Measurements from ENCODE around the gene PLCH1. TPM values are rescaled to one million over a fixed set of nuclear protein-coding genes. Genes with fewer than 3 reads are reported as not detected.

Gene PLCH1
- total and polyA plus RNA-seq, 9 of the 15 experiments (the other 6 are each of a cell fraction or from before 2014, with no cell fraction given) = 0.17 to 0.62 (median 0.40) TPM

- WGBS (ENCODE audit: insufficient coverage, low coverage, missing lambda C conversion rate) = 2% methylated on average over 4 of the region's 4 CpGs
- ChIA-PET CTCF (ENCODE audit: low intra/inter-chr PET ratio) (no interaction called here), POLR2A (no interaction called here)
- ATAC-seq (no peak), DNase-seq (ENCODE audit: extremely low read depth in 1 of 4, low spot score in 3 of 4) (no peak), FAIRE-seq (no peak)
- BruUV-seq (replicated peaks) = no TSS peak
- H3K27me3 ChIP-seq (ENCODE audit: control insufficient read depth in 2 of 2, insufficient read depth in 2 of 2, low read length in 2 of 2) = peaks cover 0 to 3% of the 10 kb centered on the region in 2 experiments; a peak in 2 of 5 replicates
- intact Hi-C loops (cut with micrococcal nuclease) (no loop called here), in situ Hi-C loops (cut with MboI) (no loop called here)
- H3K79me2 ChIP-seq (ENCODE audit: control insufficient read depth, insufficient read depth, low read length) = no peaks in the 10 kb centered on the region
- no peaks in the 10 kb centered on the region for H3K9me1 ChIP-seq (ENCODE audit: control insufficient read depth, insufficient read depth, low read length)
- no peak overlapping the region for H3K27ac ChIP-seq (ENCODE audit: extremely low read depth, low read depth, low read length)
- H3K4me3 ChIP-seq = no peak overlapping the region
- no peak overlapping the region for H3K4me2 ChIP-seq (ENCODE audit: insufficient read depth, low read length)
- no peak overlapping the region for H3K9ac ChIP-seq (ENCODE audit: insufficient read depth in 1 of 2, low read depth in 2 of 2, low read length in 2 of 2)
- H3K4me1 ChIP-seq (replicated peaks in 1 of 2; ENCODE audit: control insufficient read depth in 2 of 2, insufficient read depth in 2 of 2, low read length in 2 of 2) = no peaks in the 10 kb centered on the region
- H3K36me3 ChIP-seq (ENCODE audit: control insufficient read depth, insufficient read depth, low read length) = no peaks in the 10 kb centered on the region
- H4K20me1 ChIP-seq (replicated peaks; ENCODE audit: control insufficient read depth, insufficient read depth, low read length) = no peaks in the 10 kb centered on the region
- H3K9me3 ChIP-seq (replicated peaks; ENCODE audit: control insufficient read depth, insufficient read depth, low read depth, low read length) = no peaks in the 10 kb centered on the region
- no peak overlapping the region for H2AFZ ChIP-seq (ENCODE audit: low read depth, low read length)
- TF ChIP-seq SMARCB1 (IDR thresholded peaks at IDR 0.05; ENCODE audit: insufficient read length, low read depth) (no peak), RBM34 (IDR thresholded peaks at IDR 0.05; ENCODE audit: borderline replicate concordance, insufficient read depth, low read length) (no peak), PTTG1 (tag; IDR thresholded peaks at IDR 0.05; ENCODE audit: low read depth) (no peak), ZBTB2 (IDR thresholded peaks at IDR 0.05) (no peak), DPF2 (IDR thresholded peaks at IDR 0.05) (no peak), NR3C1 (CRISPR knock-in tag; IDR thresholded peaks at IDR 0.05) (no peak), SMAD4 (CRISPR knock-in tag; conservative IDR thresholded peaks at IDR 0.05) (no peak), ZNF124 (CRISPR knock-in tag; IDR thresholded peaks at IDR 0.05) (no peak), SRSF3 (IDR thresholded peaks at IDR 0.05; ENCODE audit: insufficient read depth, low read length) (no peak), MEF2D (tag; conservative IDR thresholded peaks at IDR 0.05; ENCODE audit: low read depth) (no peak), NBN (IDR thresholded peaks at IDR 0.05; ENCODE audit: low read depth) (no peak), ZEB2 (IDR thresholded peaks at IDR 0.05) (no peak), ZC3H8 (IDR thresholded peaks at IDR 0.05) (no peak)
- TF ChIP-seq, protein P1, sequence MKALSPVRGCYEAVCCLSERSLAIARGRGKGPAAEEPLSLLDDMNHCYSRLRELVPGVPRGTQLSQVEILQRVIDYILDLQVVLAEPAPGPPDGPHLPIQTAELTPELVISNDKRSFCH (CRISPR knock-in tag; IDR thresholded peaks at IDR 0.05) = no peak
- TF ChIP-seq, protein P1 (tag; IDR thresholded peaks at IDR 0.05) = no peak
- TF ChIP-seq, protein P2, sequence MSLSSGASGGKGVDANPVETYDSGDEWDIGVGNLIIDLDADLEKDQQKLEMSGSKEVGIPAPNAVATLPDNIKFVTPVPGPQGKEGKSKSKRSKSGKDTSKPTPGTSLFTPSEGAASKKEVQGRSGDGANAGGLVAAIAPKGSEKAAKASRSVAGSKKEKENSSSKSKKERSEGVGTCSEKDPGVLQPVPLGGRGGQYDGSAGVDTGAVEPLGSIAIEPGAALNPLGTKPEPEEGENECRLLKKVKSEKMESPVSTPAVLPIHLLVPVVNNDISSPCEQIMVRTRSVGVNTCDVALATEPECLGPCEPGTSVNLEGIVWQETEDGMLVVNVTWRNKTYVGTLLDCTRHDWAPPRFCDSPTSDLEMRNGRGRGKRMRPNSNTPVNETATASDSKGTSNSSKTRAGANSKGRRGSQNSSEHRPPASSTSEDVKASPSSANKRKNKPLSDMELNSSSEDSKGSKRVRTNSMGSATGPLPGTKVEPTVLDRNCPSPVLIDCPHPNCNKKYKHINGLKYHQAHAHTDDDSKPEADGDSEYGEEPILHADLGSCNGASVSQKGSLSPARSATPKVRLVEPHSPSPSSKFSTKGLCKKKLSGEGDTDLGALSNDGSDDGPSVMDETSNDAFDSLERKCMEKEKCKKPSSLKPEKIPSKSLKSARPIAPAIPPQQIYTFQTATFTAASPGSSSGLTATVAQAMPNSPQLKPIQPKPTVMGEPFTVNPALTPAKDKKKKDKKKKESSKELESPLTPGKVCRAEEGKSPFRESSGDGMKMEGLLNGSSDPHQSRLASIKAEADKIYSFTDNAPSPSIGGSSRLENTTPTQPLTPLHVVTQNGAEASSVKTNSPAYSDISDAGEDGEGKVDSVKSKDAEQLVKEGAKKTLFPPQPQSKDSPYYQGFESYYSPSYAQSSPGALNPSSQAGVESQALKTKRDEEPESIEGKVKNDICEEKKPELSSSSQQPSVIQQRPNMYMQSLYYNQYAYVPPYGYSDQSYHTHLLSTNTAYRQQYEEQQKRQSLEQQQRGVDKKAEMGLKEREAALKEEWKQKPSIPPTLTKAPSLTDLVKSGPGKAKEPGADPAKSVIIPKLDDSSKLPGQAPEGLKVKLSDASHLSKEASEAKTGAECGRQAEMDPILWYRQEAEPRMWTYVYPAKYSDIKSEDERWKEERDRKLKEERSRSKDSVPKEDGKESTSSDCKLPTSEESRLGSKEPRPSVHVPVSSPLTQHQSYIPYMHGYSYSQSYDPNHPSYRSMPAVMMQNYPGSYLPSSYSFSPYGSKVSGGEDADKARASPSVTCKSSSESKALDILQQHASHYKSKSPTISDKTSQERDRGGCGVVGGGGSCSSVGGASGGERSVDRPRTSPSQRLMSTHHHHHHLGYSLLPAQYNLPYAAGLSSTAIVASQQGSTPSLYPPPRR (CRISPR knock-in tag; IDR thresholded peaks at IDR 0.05; ENCODE audit: borderline replicate concordance) = no peak
These were observed 191.5 kb downstream of the PLCH1 start for GRCh38 chr3:155553326-155553725.

All from K562 (cell line).